Kidney (tissue), 14 donors: ENCODE results near the gene IL20. TPM values are rescaled to one million over a fixed set of nuclear protein-coding genes. Genes with fewer than 3 reads are reported as not detected.

Experiments
- DNase-seq, 5 donors: peaks; one replicate each; pipeline ENCODE4 v3.0.0-alpha.2; 2013 to 2020
- FAIRE-seq: peaks from 2 replicates; lab custom pipeline; 2012; peaks lifted over from hg19 to GRCh38; lab: Jason Lieb, UNC
- H3K27ac ChIP-seq, 2 donors: one replicate each; pipeline ENCODE4 v1.7.0; 2013; ENCODE audit warnings: low read depth in 2 of 2, low read length in 2 of 2, inconsistent platforms in 1 of 2
- H3K27me3 ChIP-seq: one replicate; pipeline ENCODE4 v1.7.1; 2013; ENCODE audit warnings: low read length, inconsistent platforms; ENCODE audit not compliant: control insufficient read depth, insufficient read depth
- H3K36me3 ChIP-seq, 3 donors: one replicate each; pipeline versions ENCODE4 v1.7.0 to v1.7.1; 2013; ENCODE audit warnings: low read length in 3 of 3, control low read depth in 1 of 3, inconsistent platforms in 1 of 3; ENCODE audit not compliant: insufficient read depth in 3 of 3, control insufficient read depth in 2 of 3
- H3K4me1 ChIP-seq, 3 donors: one replicate each; pipeline versions ENCODE4 v1.7.0 to v1.7.1; 2013; ENCODE audit warnings: low read length in 3 of 3, inconsistent platforms in 1 of 3, low read depth in 1 of 3; ENCODE audit not compliant: control insufficient read depth in 2 of 3, insufficient read depth in 2 of 3
- H3K4me3 ChIP-seq, 3 donors: one replicate each; pipeline versions ENCODE4 v1.7.0 to v1.8.1; 2013; ENCODE audit warnings: low read length in 3 of 3, control low read depth in 1 of 3, inconsistent platforms in 1 of 3
- H3K9ac ChIP-seq, 3 donors: one replicate each; pipeline versions ENCODE4 v1.7.0 to v1.7.1; 2013; ENCODE audit warnings: low read length in 3 of 3, control low read depth in 1 of 3, inconsistent platforms in 1 of 3
- H3K9me3 ChIP-seq, 3 donors: one replicate each; pipeline versions ENCODE4 v1.7.0 to v1.7.1; 2013; ENCODE audit warnings: low read length in 3 of 3, control low read depth in 1 of 3, inconsistent platforms in 1 of 3; ENCODE audit not compliant: control insufficient read depth in 2 of 3, insufficient read depth in 1 of 3
- intact Hi-C: fragments of 100-400 bp; cut with DNase I; formaldehyde crosslinking; loops from one replicate; pipeline ENCODE4 v1.11.1; 2022
- polyA plus RNA-seq: library from polyadenylated mRNA; stranded (reverse); fragments of 350-450 nt; fragmentation: Illumina TruSeq; extraction: RNeasy Lipid Tissue Mini Kit (QIAGEN cat#74804); gene quantifications from one replicate; pipeline ENCODE4 v1.2.3, GENCODE V29; 2014; ENCODE audit warnings: low read depth, low replicate concordance; ENCODE audit not compliant: insufficient read depth
- total RNA-seq: library from RNA; stranded (reverse); fragmentation: NEBNext Ultra II Directional; extraction: Animal tissue kit (Norgen Biotek cat#: 25700); gene quantifications from one replicate; pipeline ENCODE4 v1.2.1, GENCODE V29; 2021
- TF ChIP-seq, protein P1 (sequence below): IDR thresholded peaks from 3 replicates; pipeline ENCODE4 v1.5.1; 2012; ENCODE audit warnings: mild to moderate bottlenecking, moderate library complexity, borderline replicate concordance; ENCODE audit not compliant: insufficient read depth; ENCODE audit errors: extremely low read depth
- donor health status: control.
- donor health status: control.
- donor health status: control.
- donor health status: control.
- donor health status: control.
- donor health status: DM: yes; HTN: yes; CAD: no.
- donor health status: Normal renal cell carcinoma (clear cell type).

Gene IL20
- total and polyA plus RNA-seq, 2 donors from 2014 or later, result not detected

DNA sequence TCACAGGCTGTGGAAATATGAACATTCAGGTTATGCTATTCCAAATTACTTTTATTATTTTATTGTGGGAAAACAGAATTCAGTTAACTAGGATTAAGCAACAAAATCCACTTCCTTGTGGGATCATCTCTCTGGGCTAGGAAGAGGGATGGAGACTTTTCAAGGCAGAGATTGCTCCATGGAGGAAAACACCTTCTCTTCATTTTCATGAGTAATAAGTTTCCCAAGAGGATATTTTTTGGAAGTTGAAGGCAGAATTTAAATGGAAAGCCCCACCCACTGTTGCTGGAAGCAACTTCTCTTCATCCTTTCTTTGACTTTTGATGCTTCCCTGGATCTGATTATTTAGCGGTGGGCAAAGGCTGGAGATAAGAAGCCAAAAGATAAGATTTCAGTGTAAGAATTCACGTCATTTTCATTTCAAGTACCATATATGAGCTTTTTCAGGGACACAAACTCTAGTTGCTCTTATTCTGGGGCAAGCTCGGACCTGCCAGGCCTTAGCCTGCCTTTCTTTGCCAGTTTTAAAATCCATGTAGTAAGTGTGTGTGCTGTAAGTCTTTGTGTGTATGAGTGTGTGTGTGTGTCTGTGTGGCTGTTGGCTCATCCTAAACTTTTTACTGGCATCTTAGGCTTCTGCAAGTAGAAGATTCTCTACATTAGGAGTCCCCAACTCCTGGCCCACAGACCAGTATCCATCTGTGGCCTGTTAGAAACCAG, 20.1 kb downstream of the IL20 start:
- H3K27ac ChIP-seq, result no peak overlapping the region
- H3K36me3 ChIP-seq, result no peaks in the 10 kb centered on the region
- peaks cover 0 to 2% (median 0%) of the 10 kb centered on the region in 3 donors for H3K9me3 ChIP-seq
- H3K4me1 ChIP-seq, result peaks cover 0 to 3% (median 0%) of the 10 kb centered on the region in 3 donors
- TF ChIP-seq, protein P1, sequence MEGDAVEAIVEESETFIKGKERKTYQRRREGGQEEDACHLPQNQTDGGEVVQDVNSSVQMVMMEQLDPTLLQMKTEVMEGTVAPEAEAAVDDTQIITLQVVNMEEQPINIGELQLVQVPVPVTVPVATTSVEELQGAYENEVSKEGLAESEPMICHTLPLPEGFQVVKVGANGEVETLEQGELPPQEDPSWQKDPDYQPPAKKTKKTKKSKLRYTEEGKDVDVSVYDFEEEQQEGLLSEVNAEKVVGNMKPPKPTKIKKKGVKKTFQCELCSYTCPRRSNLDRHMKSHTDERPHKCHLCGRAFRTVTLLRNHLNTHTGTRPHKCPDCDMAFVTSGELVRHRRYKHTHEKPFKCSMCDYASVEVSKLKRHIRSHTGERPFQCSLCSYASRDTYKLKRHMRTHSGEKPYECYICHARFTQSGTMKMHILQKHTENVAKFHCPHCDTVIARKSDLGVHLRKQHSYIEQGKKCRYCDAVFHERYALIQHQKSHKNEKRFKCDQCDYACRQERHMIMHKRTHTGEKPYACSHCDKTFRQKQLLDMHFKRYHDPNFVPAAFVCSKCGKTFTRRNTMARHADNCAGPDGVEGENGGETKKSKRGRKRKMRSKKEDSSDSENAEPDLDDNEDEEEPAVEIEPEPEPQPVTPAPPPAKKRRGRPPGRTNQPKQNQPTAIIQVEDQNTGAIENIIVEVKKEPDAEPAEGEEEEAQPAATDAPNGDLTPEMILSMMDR, result no peak
- intact Hi-C loops, result no loop called here
- DNase-seq, result no peak
- FAIRE-seq, result no peak
- no peak overlapping the region for H3K9ac ChIP-seq
- H3K27me3 ChIP-seq, result no peaks in the 10 kb centered on the region
- no peak overlapping the region for H3K4me3 ChIP-seq

- Histone ChIP-seq H3K9me3 (peaks cover 0 to 2% (median 0%) of the 10 kb centered on the region in 3 donors), H3K9ac (no peak overlapping the region), H3K27me3 (no peaks in the 10 kb centered on the region), H3K27ac (no peak overlapping the region), H3K4me1 (peaks cover 0 to 4% (median 0%) of the 10 kb centered on the region in 3 donors), H3K4me3 (no peak overlapping the region), H3K36me3 (no peaks in the 10 kb centered on the region)
- DNase-seq (peak in 3 of 5 donors; percentile 31 to 83 (median 68)), FAIRE-seq (no peak)
- TF ChIP-seq, protein P1, result no peak
- intact Hi-C loops, result no loop called here
These were observed 21.4 kb downstream of the IL20 start for GRCh38 chr1:206886831-206887230.

DNA sequence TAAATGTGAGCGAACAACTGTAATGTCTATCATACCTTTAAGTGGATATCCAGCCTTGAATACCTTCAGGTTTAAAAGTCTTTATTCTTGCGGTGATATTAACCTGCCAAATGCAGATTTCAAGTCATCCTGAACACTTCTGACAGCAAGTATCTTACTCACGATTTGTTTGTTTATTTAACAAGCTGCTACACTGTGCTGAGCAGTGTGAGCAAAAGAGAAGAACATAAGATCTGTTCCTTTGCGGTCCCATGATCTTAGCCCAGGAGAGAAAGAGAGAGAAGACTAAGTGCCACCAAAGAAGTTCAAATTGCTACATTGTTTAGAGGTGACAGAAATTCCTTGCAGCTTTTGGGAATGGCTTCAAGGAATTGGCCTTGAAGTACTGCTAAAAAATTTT, 22.3 kb downstream of the IL20 start:
- Histone ChIP-seq H3K27ac (no peak overlapping the region), H3K9ac (no peak overlapping the region), H3K36me3 (no peaks in the 10 kb centered on the region), H3K27me3 (no peaks in the 10 kb centered on the region), H3K4me3 (no peak overlapping the region), H3K4me1 (peaks cover 0 to 4% (median 0%) of the 10 kb centered on the region in 3 donors), H3K9me3 (peaks cover 0 to under 1% (median 0%) of the 10 kb centered on the region in 3 donors)
- DNase-seq (peak in 1 of 5 donors; percentile 25), FAIRE-seq (no peak)
- intact Hi-C loops, result no loop called here
- TF ChIP-seq, protein P1, result no peak
